Nephron progenitor cell (in vitro differentiated cells): ENCODE results near the gene HMOX2.

Experiments
- DNase-seq: peaks from one replicate; pipeline ENCODE4 v3.0.0; 2021
- H3K27ac Mint-ChIP-seq: 2 replicates; pipeline ENCODE4 v1.8.0; 2021; ENCODE audit warnings: mild to moderate bottlenecking, moderate library complexity, mixed read lengths
- H3K27me3 Mint-ChIP-seq: 2 replicates; pipeline ENCODE4 v1.8.0; 2021; ENCODE audit warnings: mild to moderate bottlenecking, low read depth, mixed read lengths; ENCODE audit not compliant: poor library complexity
- H3K36me3 Mint-ChIP-seq: 2 replicates; pipeline ENCODE4 v1.8.0; 2021; ENCODE audit warnings: low read depth, mixed read lengths
- H3K4me1 Mint-ChIP-seq: 2 replicates; pipeline ENCODE4 v1.8.0; 2021; ENCODE audit warnings: mixed read lengths
- H3K4me3 Mint-ChIP-seq: 2 replicates; pipeline ENCODE4 v1.8.0; 2021; ENCODE audit warnings: mild to moderate bottlenecking, moderate library complexity, mixed read lengths
- H3K9me3 Mint-ChIP-seq: 2 replicates; pipeline ENCODE4 v1.8.0; 2021; ENCODE audit warnings: mild to moderate bottlenecking, moderate library complexity, mixed read lengths
- TF ChIP-seq, protein P1 (sequence below): fragments of 200-600 bp; sonication (generic); IDR thresholded peaks from 2 replicates; pipeline ENCODE4 v1.5.0; 2021; ENCODE audit warnings: antibody characterized with exemption

HMOX2 gene, protein sequence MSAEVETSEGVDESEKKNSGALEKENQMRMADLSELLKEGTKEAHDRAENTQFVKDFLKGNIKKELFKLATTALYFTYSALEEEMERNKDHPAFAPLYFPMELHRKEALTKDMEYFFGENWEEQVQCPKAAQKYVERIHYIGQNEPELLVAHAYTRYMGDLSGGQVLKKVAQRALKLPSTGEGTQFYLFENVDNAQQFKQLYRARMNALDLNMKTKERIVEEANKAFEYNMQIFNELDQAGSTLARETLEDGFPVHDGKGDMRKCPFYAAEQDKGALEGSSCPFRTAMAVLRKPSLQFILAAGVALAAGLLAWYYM

DNA sequence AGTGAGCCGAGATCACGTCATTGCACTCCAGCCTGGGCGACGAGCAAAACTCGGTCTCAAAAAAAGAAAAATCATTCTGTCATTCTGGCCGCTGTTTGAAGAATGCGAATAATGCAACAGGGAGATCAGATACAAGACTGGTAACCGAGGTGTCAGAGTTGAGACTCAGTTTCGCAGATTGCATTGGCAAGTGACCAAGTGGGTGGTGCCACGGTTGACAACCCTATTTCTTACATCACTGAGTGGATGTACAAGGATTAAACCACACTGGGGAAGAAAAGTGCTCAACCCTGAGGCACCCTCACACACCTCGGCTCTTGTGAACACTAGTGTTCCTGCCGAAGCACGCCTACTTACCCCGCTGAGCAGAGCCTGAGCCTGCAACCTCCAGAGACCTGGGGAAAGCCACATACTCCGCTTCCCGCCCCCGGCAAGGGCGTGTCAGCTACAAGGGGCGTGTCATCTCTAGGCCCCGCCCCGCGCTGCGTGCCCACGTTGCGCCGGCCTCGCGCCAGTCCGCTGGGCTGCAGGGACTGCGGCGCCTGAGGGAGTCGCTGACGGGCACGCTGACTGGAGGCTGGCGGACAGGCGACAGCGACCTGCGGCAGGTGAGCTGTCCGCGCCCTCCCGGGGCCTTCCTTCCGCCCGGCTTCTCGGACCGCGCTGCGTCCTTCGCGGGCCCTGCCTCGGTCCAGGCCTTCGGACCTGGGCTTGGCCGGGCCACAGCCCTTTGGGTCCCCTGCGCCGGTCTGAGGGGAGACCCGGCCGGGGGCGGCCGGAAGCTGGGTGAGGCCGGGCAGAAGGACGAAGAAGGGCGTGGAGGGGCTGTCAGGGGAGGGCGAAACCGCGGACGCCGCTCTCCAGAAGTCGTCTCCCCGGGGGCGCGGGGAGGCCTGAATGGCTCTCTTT is at the start of gene HMOX2:
Gene HMOX2 (plus strand): TSS at position 519 of the 909 bp plus-strand sequence. CDS start 29,127 bp downstream, outside the sequence.
- Mint-ChIP-seq H3K4me1 (peaks cover 20% of the 10 kb centered on the region), H3K27ac (no peak within 1 kb of the TSS), H3K36me3 (peaks cover 4% of the 10 kb centered on the region), H3K9me3 (peaks cover 15% of the 10 kb centered on the region), H3K4me3 (peak within 1 kb of the TSS; percentile 78), H3K27me3 (peaks cover 20% of the 10 kb centered on the region)
- TF ChIP-seq, protein P1, sequence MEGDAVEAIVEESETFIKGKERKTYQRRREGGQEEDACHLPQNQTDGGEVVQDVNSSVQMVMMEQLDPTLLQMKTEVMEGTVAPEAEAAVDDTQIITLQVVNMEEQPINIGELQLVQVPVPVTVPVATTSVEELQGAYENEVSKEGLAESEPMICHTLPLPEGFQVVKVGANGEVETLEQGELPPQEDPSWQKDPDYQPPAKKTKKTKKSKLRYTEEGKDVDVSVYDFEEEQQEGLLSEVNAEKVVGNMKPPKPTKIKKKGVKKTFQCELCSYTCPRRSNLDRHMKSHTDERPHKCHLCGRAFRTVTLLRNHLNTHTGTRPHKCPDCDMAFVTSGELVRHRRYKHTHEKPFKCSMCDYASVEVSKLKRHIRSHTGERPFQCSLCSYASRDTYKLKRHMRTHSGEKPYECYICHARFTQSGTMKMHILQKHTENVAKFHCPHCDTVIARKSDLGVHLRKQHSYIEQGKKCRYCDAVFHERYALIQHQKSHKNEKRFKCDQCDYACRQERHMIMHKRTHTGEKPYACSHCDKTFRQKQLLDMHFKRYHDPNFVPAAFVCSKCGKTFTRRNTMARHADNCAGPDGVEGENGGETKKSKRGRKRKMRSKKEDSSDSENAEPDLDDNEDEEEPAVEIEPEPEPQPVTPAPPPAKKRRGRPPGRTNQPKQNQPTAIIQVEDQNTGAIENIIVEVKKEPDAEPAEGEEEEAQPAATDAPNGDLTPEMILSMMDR = peak; percentile 18
- peak; percentile 91 for DNase-seq

- H3K36me3 Mint-ChIP-seq = peaks cover 26% of the 10 kb centered on the region
- no peaks in the 10 kb centered on the region for H3K27me3 Mint-ChIP-seq
- DNase-seq = no peak
- TF ChIP-seq, protein P1 = no peak
- peaks cover 33% of the 10 kb centered on the region for H3K4me1 Mint-ChIP-seq
- peak overlapping the region; percentile 99 for H3K4me3 Mint-ChIP-seq
- peak overlapping the region; percentile 98 for H3K27ac Mint-ChIP-seq
- H3K9me3 Mint-ChIP-seq = no peaks in the 10 kb centered on the region
These were observed 49.4 kb upstream of the HMOX2 start for GRCh38 chr16:4426722-4427372.

GRCh38 chr16:4428500-4428899 is 47.7 kb upstream of the HMOX2 start:
- H3K27ac Mint-ChIP-seq = no peak overlapping the region
- no peak for DNase-seq
- peaks cover 31% of the 10 kb centered on the region for H3K4me1 Mint-ChIP-seq
- TF ChIP-seq, protein P1 = no peak
- peaks cover 35% of the 10 kb centered on the region for H3K36me3 Mint-ChIP-seq
- peak overlapping the region; percentile 56 for H3K4me3 Mint-ChIP-seq
- H3K9me3 Mint-ChIP-seq = no peaks in the 10 kb centered on the region
- no peaks in the 10 kb centered on the region for H3K27me3 Mint-ChIP-seq

- TF ChIP-seq, protein P1 = no peak
- no peak for DNase-seq
- Mint-ChIP-seq H3K4me3 (no peak overlapping the region), H3K27me3 (no peaks in the 10 kb centered on the region), H3K27ac (no peak overlapping the region), H3K4me1 (peaks cover 18% of the 10 kb centered on the region), H3K36me3 (peaks cover 55% of the 10 kb centered on the region), H3K9me3 (no peaks in the 10 kb centered on the region)
These were observed 45.2 kb upstream of the HMOX2 start for GRCh38 chr16:4431023-4431422.

GRCh38 chr16:4433228-4433627 is 43.0 kb upstream of the HMOX2 start:
- DNase-seq = no peak
- H3K36me3 Mint-ChIP-seq = peaks cover 64% of the 10 kb centered on the region
- no peak overlapping the region for H3K4me3 Mint-ChIP-seq
- no peaks in the 10 kb centered on the region for H3K27me3 Mint-ChIP-seq
- H3K27ac Mint-ChIP-seq = no peak overlapping the region
- H3K4me1 Mint-ChIP-seq = peaks cover 3% of the 10 kb centered on the region
- TF ChIP-seq, protein P1 = no peak
- H3K9me3 Mint-ChIP-seq = no peaks in the 10 kb centered on the region
